ENCODE measurements around the gene DBX2. TPM values are rescaled to one million over a fixed set of nuclear protein-coding genes. Genes with fewer than 3 reads are reported as not detected.
A peak's percentile ranks its signal among the peaks of the same experiment; 100 is the strongest.
"Not testable (repeated sequence)": the region's sequence is repeated elsewhere in the genome, so short reads cannot be mapped to it uniquely, and the experiment has no call there.

Gene DBX2
- total RNA-seq, 1 experiment from 2014 or later: 0.37 TPM

DNA sequence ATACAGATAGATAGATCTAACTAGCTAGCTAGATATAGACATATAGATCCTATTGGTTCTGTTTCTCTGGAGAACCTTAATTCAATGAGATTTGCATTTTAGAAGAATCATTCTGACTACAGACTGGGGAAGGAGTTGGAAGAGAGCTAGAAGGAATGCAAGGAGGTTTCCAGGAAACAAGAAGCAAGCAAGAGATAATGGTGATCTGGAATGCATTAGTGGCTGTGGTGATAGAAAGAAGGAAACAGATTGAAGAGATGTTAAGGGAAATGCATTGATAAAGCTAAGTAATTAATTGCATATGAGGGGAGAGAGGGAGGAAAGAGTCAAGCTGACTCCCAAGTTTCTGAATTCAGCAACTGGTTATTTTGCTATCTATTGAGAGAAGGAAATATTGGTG lies 42.7 kb downstream of the DBX2 start:
- intact Hi-C loops (cut with micrococcal nuclease; ENCODE audit: unreplicated experiment): no loop called here
- no peak for DNase-seq (ENCODE audit: low spot score)
- H3K9me3 ChIP-seq (ENCODE audit: low read depth, low read length, poor library complexity, severe bottlenecking): no peaks in the 10 kb centered on the region
- H3K4me3 ChIP-seq (ENCODE audit: low read depth, low read length, poor library complexity, severe bottlenecking): no peak overlapping the region
- no peaks in the 10 kb centered on the region for H3K4me1 ChIP-seq (ENCODE audit: insufficient read depth, low read length, poor library complexity, severe bottlenecking)
- H3K36me3 ChIP-seq (ENCODE audit: insufficient read depth, low read length, poor library complexity, severe bottlenecking): no peaks in the 10 kb centered on the region
- BruUV-seq (replicated peaks): no TSS peak
- POLR2A ChIA-PET (ENCODE audit: low non-redundant PET): no interaction called here
- CTCF ChIA-PET: no interaction called here
- no peak for TF ChIP-seq CTCF (conservative IDR thresholded peaks at IDR 0.05; ENCODE audit: low read depth, low read length)
- TF ChIP-seq EZH2 (IDR thresholded peaks at IDR 0.05; ENCODE audit: borderline replicate concordance, low read depth, low read length, poor library complexity, severe bottlenecking): no peak
- no peak overlapping the region for H3K27ac ChIP-seq (ENCODE audit: low read depth, low read length, poor library complexity, severe bottlenecking)
- no peaks in the 10 kb centered on the region for H3K27me3 ChIP-seq (replicated peaks; ENCODE audit: insufficient read depth, low read depth, low read length, poor library complexity)

DNA sequence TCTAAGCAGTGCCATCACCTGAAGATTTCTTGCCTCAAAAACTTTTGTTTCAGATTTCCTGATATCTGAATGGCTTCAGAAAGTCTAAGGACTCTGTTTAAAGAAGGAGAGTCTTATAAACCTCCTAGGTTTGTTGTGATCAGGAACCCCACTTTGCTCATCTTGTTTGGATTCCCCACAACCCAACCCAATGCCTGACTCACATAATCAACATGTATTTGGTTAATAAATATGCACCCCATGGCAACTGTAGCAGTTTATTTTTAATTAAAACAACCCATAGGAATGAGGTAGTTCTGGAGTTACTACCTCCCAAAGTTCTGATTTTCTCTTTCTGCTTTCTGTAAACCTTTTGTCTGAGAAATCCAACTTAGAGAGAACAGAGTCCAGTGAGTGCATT lies 51.5 kb downstream of the DBX2 start:
- no peak overlapping the region for H3K27ac ChIP-seq (ENCODE audit: low read depth, low read length, poor library complexity, severe bottlenecking)
- BruUV-seq (replicated peaks): no TSS peak
- TF ChIP-seq CTCF (conservative IDR thresholded peaks at IDR 0.05; ENCODE audit: low read depth, low read length) (no peak), EZH2 (IDR thresholded peaks at IDR 0.05; ENCODE audit: borderline replicate concordance, low read depth, low read length, poor library complexity, severe bottlenecking) (no peak)
- no peaks in the 10 kb centered on the region for H3K27me3 ChIP-seq (replicated peaks; ENCODE audit: insufficient read depth, low read depth, low read length, poor library complexity)
- no peak for DNase-seq (ENCODE audit: low spot score)
- ChIA-PET CTCF (no interaction called here), POLR2A (ENCODE audit: low non-redundant PET) (no interaction called here)
- no peaks in the 10 kb centered on the region for H3K36me3 ChIP-seq (ENCODE audit: insufficient read depth, low read length, poor library complexity, severe bottlenecking)
- H3K4me3 ChIP-seq (ENCODE audit: low read depth, low read length, poor library complexity, severe bottlenecking): no peak overlapping the region
- no peaks in the 10 kb centered on the region for H3K9me3 ChIP-seq (ENCODE audit: low read depth, low read length, poor library complexity, severe bottlenecking)
- intact Hi-C loops (cut with micrococcal nuclease; ENCODE audit: unreplicated experiment): no loop called here
- H3K4me1 ChIP-seq (ENCODE audit: insufficient read depth, low read length, poor library complexity, severe bottlenecking): no peaks in the 10 kb centered on the region

- DNase-seq (ENCODE audit: low spot score): peak; percentile 22
- H3K4me3 ChIP-seq (ENCODE audit: low read depth, low read length, poor library complexity, severe bottlenecking): no peak overlapping the region
- no peaks in the 10 kb centered on the region for H3K9me3 ChIP-seq (ENCODE audit: low read depth, low read length, poor library complexity, severe bottlenecking)
- BruUV-seq (replicated peaks): no TSS peak
- TF ChIP-seq EZH2 (IDR thresholded peaks at IDR 0.05; ENCODE audit: borderline replicate concordance, low read depth, low read length, poor library complexity, severe bottlenecking) (no peak), CTCF (conservative IDR thresholded peaks at IDR 0.05; ENCODE audit: low read depth, low read length) (no peak)
- H3K4me1 ChIP-seq (ENCODE audit: insufficient read depth, low read length, poor library complexity, severe bottlenecking): no peaks in the 10 kb centered on the region
- ChIA-PET CTCF (interaction anchor here (1.0 kb wide), 1 partner anchor 20 kb away, joined by 3 read pairs; no protein-coding TSS in a partner anchor), POLR2A (ENCODE audit: low non-redundant PET) (no interaction called here)
- H3K27ac ChIP-seq (ENCODE audit: low read depth, low read length, poor library complexity, severe bottlenecking): no peak overlapping the region
- H3K36me3 ChIP-seq (ENCODE audit: insufficient read depth, low read length, poor library complexity, severe bottlenecking): no peaks in the 10 kb centered on the region
- intact Hi-C loops (cut with micrococcal nuclease; ENCODE audit: unreplicated experiment): no loop called here
- peaks cover 3% of the 10 kb centered on the region for H3K27me3 ChIP-seq (replicated peaks; ENCODE audit: insufficient read depth, low read depth, low read length, poor library complexity)
These were observed 57.7 kb downstream of the DBX2 start for GRCh38 chr12:44993161-44993560.

DNA sequence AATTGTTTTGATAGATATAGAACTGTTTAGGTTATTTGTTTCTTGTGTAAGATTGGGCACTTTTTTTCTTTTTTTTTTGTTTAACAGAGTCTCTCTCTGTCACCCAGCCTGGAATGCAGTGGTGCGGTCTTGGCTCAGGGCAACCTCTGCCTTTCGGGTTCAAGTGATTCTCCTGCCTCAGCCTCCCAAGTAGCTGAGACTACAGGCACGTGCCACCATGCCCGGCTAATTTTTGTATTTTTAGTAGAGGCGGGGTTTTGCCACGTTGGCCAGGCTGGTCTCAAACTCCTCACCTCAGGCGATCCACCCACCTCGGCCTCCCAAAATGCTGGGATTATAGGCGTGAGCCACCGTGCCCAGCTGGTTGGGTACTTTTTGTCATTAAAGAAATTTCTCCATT lies 66.0 kb downstream of the DBX2 start:
- H3K27ac ChIP-seq (ENCODE audit: low read depth, low read length, poor library complexity, severe bottlenecking); H3K9me3 ChIP-seq (ENCODE audit: low read depth, low read length, poor library complexity, severe bottlenecking); H3K36me3 ChIP-seq (ENCODE audit: insufficient read depth, low read length, poor library complexity, severe bottlenecking); H3K4me3 ChIP-seq (ENCODE audit: low read depth, low read length, poor library complexity, severe bottlenecking); H3K27me3 ChIP-seq (replicated peaks; ENCODE audit: insufficient read depth, low read depth, low read length, poor library complexity); intact Hi-C loops (cut with micrococcal nuclease; ENCODE audit: unreplicated experiment); H3K4me1 ChIP-seq (ENCODE audit: insufficient read depth, low read length, poor library complexity, severe bottlenecking); CTCF ChIA-PET; BruUV-seq (replicated peaks); DNase-seq (ENCODE audit: low spot score); POLR2A ChIA-PET (ENCODE audit: low non-redundant PET): not testable (repeated sequence)
